H1 (cell line): ENCODE measurements around the gene MYO16.

Experiments
- BRCA1 ChIP-seq: IDR thresholded peaks from 2 replicates; pipeline ENCODE4 v1.6.1; 2012; ENCODE audit warnings: low read depth, low read length, improper control_type of control experiment
- CHD2 ChIP-seq: IDR thresholded peaks from 2 replicates; pipeline ENCODE4 v1.6.1; 2012; ENCODE audit warnings: low read length, improper control_type of control experiment
- EP300 ChIP-seq, 2 experiments: IDR thresholded peaks; 1 replicate in 1 of 2; 2 replicates in 1 of 2; pipeline ENCODE4 v1.6.1; 2011 to 2012; ENCODE audit warnings: low read depth in 2 of 2, low read length in 2 of 2, mild to moderate bottlenecking in 2 of 2, borderline replicate concordance in 1 of 2, inconsistent platforms in 1 of 2, moderate library complexity in 1 of 2
- KDM1A ChIP-seq: fragments of 200-600, 300-600 bp; sonication (generic); IDR thresholded peaks from 2 replicates; pipeline ENCODE4 v1.7.1; 2016; ENCODE audit warnings: mild to moderate bottlenecking, low read length, borderline replicate concordance
- TF ChIP-seq, protein P1 (sequence below), 3 experiments: IDR thresholded peaks; 1 replicate in 2 of 3; 2 replicates in 1 of 3; pipeline versions ENCODE4 v1.5.1 to v1.6.1; 2011; ENCODE audit warnings: low read length in 3 of 3, mild to moderate bottlenecking in 3 of 3, inconsistent platforms in 2 of 3, low read depth in 1 of 3, moderate library complexity in 1 of 3; ENCODE audit not compliant: insufficient read depth in 1 of 3; ENCODE audit errors: control extremely low read depth in 1 of 3

DNA sequence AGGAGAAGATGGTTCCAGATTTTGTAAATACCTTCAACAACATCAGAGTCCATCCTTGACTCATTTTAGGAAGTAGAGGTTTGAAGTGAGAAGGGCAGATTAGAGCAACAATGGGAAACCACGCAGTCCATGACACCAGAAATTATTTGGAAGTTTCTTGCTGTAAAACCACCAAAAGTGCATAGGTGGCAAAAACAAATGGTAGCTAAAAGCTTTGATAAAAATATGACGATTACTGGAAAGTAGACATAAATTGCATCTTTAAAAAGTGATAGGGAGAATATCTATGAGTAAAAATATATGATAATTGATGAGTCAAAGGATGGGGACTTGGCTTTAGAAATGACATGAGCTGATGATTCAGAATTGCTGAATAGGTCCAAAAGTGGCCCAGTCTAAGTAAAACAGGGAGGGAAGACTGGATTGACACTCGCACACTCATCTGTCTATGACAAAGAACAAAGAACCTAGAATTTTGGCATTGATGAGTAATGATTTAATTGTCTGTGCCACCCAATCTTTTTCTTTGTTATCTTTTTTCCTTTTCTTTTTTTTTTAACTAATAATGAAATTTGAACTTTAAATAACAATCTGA lies 472.2 kb downstream of the MYO16 start:
- TF ChIP-seq BRCA1 = no peak
- TF ChIP-seq, protein P1, sequence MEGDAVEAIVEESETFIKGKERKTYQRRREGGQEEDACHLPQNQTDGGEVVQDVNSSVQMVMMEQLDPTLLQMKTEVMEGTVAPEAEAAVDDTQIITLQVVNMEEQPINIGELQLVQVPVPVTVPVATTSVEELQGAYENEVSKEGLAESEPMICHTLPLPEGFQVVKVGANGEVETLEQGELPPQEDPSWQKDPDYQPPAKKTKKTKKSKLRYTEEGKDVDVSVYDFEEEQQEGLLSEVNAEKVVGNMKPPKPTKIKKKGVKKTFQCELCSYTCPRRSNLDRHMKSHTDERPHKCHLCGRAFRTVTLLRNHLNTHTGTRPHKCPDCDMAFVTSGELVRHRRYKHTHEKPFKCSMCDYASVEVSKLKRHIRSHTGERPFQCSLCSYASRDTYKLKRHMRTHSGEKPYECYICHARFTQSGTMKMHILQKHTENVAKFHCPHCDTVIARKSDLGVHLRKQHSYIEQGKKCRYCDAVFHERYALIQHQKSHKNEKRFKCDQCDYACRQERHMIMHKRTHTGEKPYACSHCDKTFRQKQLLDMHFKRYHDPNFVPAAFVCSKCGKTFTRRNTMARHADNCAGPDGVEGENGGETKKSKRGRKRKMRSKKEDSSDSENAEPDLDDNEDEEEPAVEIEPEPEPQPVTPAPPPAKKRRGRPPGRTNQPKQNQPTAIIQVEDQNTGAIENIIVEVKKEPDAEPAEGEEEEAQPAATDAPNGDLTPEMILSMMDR (IDR thresholded peaks at IDR 0.05; ENCODE audit: control extremely low read depth in 1 of 3, insufficient read depth in 1 of 3, low read depth in 1 of 3, low read length in 3 of 3) = no peak
- TF ChIP-seq EP300 (IDR thresholded peaks at IDR 0.05; ENCODE audit: borderline replicate concordance in 1 of 2, low read depth in 2 of 2, low read length in 2 of 2) = no peak
- no peak for TF ChIP-seq CHD2
- no peak for TF ChIP-seq KDM1A
